HepG2 (cell line): Measurements from ENCODE around the gene COX7A1. TPM values are rescaled to one million over a fixed set of nuclear protein-coding genes. Genes with fewer than 3 reads are reported as not detected.
A peak's percentile ranks its signal among the peaks of the same experiment; 100 is the strongest.

Experiments
- FOXA3 ChIP-seq: IDR thresholded peaks from 2 replicates; pipeline ENCODE4 v1.6.1; 2016; ENCODE audit warnings: missing genetic modification reagents, missing compliant biosample characterization
- GATAD1 ChIP-seq: IDR thresholded peaks from 2 replicates; pipeline ENCODE4 v1.6.1; 2016; ENCODE audit warnings: missing genetic modification reagents, missing compliant biosample characterization
- HIVEP1 ChIP-seq: sonication (generic); formaldehyde crosslinking; IDR thresholded peaks from 2 replicates; pipeline ENCODE4 v1.4.0; 2020; ENCODE audit warnings: mild to moderate bottlenecking, missing genetic modification reagents
- HOXA9 ChIP-seq: sonication (generic); formaldehyde crosslinking; IDR thresholded peaks from 2 replicates; pipeline ENCODE4 v1.8.1; 2022; ENCODE audit warnings: missing genetic modification reagents, mild to moderate bottlenecking, moderate library complexity, borderline replicate concordance
- NR2F1 ChIP-seq, 2 experiments: fragments of 450-650 bp in 1 of 2; formaldehyde crosslinking in 1 of 2; IDR thresholded peaks; 2 replicates each; pipeline versions ENCODE4 v1.5.0 to v1.6.1; 2016 to 2020; ENCODE audit warnings: mild to moderate bottlenecking in 1 of 2, missing compliant biosample characterization in 1 of 2, missing genetic modification reagents in 1 of 2, moderate library complexity in 1 of 2
- NR2F6 ChIP-seq, 2 experiments: IDR thresholded peaks; 2 replicates each; pipeline ENCODE4 v1.6.1; 2016; ENCODE audit warnings: antibody characterized with exemption in 1 of 2, mild to moderate bottlenecking in 1 of 2
- RARG ChIP-seq: sonication (generic); formaldehyde crosslinking; IDR thresholded peaks from 2 replicates; pipeline ENCODE4 v1.4.0; 2020; ENCODE audit warnings: low read depth, mild to moderate bottlenecking, missing genetic modification reagents
- RXRB ChIP-seq: IDR thresholded peaks from 2 replicates; pipeline ENCODE4 v1.6.1; 2016; ENCODE audit warnings: borderline replicate concordance, missing genetic modification reagents, missing compliant biosample characterization
- SALL1 ChIP-seq: sonication (generic); formaldehyde crosslinking; IDR thresholded peaks from 2 replicates; pipeline ENCODE4 v1.8.0; 2022; ENCODE audit warnings: mild to moderate bottlenecking, missing genetic modification reagents
- SIN3A ChIP-seq: IDR thresholded peaks from 2 replicates; pipeline ENCODE4 v1.6.1; 2011; ENCODE audit warnings: low read depth, mild to moderate bottlenecking, control low read depth, low read length, borderline replicate concordance
- SOX13 ChIP-seq, 3 experiments: fragments of 450-650 bp in 1 of 3; sonication (generic) in 1 of 3; formaldehyde crosslinking in 1 of 3; IDR thresholded peaks in 2 of 3; conservative IDR thresholded peaks in 1 of 3; 2 replicates each; pipeline versions ENCODE4 v1.5.0 to v1.6.1; 2016 to 2020; ENCODE audit warnings: antibody characterized with exemption in 1 of 3, mild to moderate bottlenecking in 1 of 3, missing compliant biosample characterization in 1 of 3, missing genetic modification reagents in 1 of 3, moderate library complexity in 1 of 3
- SP4 ChIP-seq: sonication (generic); formaldehyde crosslinking; IDR thresholded peaks from 2 replicates; pipeline ENCODE4 v1.8.1; 2023; ENCODE audit warnings: mild to moderate bottlenecking, missing genetic modification reagents
- ZKSCAN5 ChIP-seq: sonication (generic); formaldehyde crosslinking; IDR thresholded peaks from 2 replicates; pipeline ENCODE4 v1.5.1; 2020; ENCODE audit warnings: mild to moderate bottlenecking, missing genetic modification reagents
- ZNF17 ChIP-seq: sonication (generic); formaldehyde crosslinking; IDR thresholded peaks from 2 replicates; pipeline ENCODE4 v1.5.0; 2020; ENCODE audit warnings: mild to moderate bottlenecking, missing genetic modification reagents
- ZNF274 ChIP-seq: sonication (generic); formaldehyde crosslinking; IDR thresholded peaks from 2 replicates; pipeline ENCODE4 v1.5.1; 2020; ENCODE audit warnings: mild to moderate bottlenecking, missing genetic modification reagents
- ZNF333 ChIP-seq: sonication (generic); formaldehyde crosslinking; IDR thresholded peaks from 2 replicates; pipeline ENCODE4 v1.4.0; 2020; ENCODE audit warnings: mild to moderate bottlenecking, missing genetic modification reagents, borderline replicate concordance
- ZNF383 ChIP-seq: sonication (generic); formaldehyde crosslinking; IDR thresholded peaks from 2 replicates; pipeline ENCODE4 v1.4.0; 2020; ENCODE audit warnings: missing genetic modification reagents, mild to moderate bottlenecking, borderline replicate concordance
- ZNF570 ChIP-seq: sonication (generic); formaldehyde crosslinking; IDR thresholded peaks from 2 replicates; pipeline ENCODE4 v1.4.0; 2020; ENCODE audit warnings: mild to moderate bottlenecking, missing genetic modification reagents, borderline replicate concordance
- ZNF670 ChIP-seq: sonication (generic); formaldehyde crosslinking; IDR thresholded peaks from 2 replicates; pipeline ENCODE4 v1.8.0; 2022; ENCODE audit warnings: mild to moderate bottlenecking, missing genetic modification reagents, borderline replicate concordance
- ZNF792 ChIP-seq: IDR thresholded peaks from 2 replicates; pipeline ENCODE4 v1.6.1; 2016
- polyA plus RNA-seq, 8 experiments: library from polyadenylated mRNA; depleted of rRNA in 3 of 8; stranded (reverse) in 7 of 8; unstranded in 1 of 8; fragments of >200 nt; fragmentation: Illumina TruSeq in 4 of 8; extraction: Trizol in 4 of 8; gene quantifications; 2 replicates each; pipeline versions ENCODE4 v1.2.1 to v1.2.3, GENCODE V29; 2011 to 2016; ENCODE audit warnings: low read depth in 4 of 8, missing spikeins in 1 of 8, mixed read lengths in 1 of 8; ENCODE audit not compliant: insufficient read depth in 1 of 8
- total RNA-seq, 5 experiments: library from RNA; depleted of rRNA; stranded (reverse); fragments of >200 nt; fragmentation: Illumina TruSeq; extraction: Trizol; gene quantifications; 2 replicates each; pipeline ENCODE4 v1.2.3, GENCODE V29; 2016; ENCODE audit warnings: low read depth in 1 of 5
- TF ChIP-seq, protein P1 (sequence below): IDR thresholded peaks from 2 replicates; pipeline ENCODE4 v1.6.1; 2016; ENCODE audit warnings: low read depth, borderline replicate concordance
- TF ChIP-seq, protein P2 (sequence below): fragments of 450-650 bp; IDR thresholded peaks from 2 replicates; pipeline ENCODE4 v1.6.1; 2017; ENCODE audit warnings: mild to moderate bottlenecking
- TF ChIP-seq, protein P3 (sequence below): conservative IDR thresholded peaks from 2 replicates; pipeline ENCODE4 v1.6.1; 2018; ENCODE audit warnings: missing genetic modification reagents

COX7A1 gene
- total and polyA plus RNA-seq, 2 of the 13 experiments (the other 11 are each of a cell fraction or from before 2014, with no cell fraction given) = not detected

DNA sequence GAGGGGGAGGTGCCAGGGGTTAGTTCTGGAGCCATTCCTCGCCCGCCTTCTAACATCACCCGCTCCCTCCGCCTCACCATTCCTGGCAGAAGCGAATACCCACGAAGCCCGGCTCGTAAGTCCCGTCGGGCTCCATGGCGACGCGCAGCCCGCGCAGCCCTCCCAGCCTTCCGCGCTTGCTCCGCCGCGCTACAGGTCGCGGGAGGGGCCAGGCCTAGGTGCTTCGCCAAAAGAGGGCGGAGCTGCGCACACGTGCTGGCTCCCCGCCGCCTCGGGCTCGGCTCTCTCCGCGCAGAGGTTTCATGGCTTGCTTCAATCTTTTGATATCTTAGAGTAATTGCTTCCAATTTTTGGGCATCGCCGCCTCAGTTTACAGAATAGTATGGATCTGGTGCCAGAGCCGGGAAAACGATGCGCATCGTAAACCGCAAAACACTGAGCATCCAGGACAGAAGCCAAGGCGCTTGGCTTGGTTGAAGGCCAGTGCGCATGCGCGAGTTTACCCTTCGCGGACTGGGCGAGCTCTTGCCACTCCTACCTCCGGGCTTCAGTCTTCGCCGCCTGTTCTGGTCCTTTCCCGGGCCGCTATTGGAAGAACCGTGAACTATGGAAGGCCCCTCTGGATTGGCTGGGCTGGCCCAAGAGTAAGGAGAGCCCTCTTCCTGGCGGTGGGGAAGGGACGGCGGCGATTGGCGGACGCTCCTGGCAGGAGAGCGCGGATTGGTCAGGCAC is 37.4 kb downstream of the COX7A1 start, which contains the start of gene POLR2I (continued):
- peak; percentile 82 for TF ChIP-seq ZNF274 (CRISPR knock-in tag)
- peak; percentile 77; the same call in 1 of the 2 replicates for TF ChIP-seq SP4 (CRISPR knock-in tag)
- no peak for TF ChIP-seq ZNF17
- no peak; the same call in 1 of the 2 replicates for TF ChIP-seq ZNF670 (CRISPR knock-in tag)
- TF ChIP-seq ZKSCAN5 (CRISPR knock-in tag) = no peak
- TF ChIP-seq FOXA3 (CRISPR knock-in tag) = peak; percentile 57
- TF ChIP-seq ZNF570 (CRISPR knock-in tag) = no peak
- TF ChIP-seq ZNF792 (CRISPR knock-in tag) = peak; percentile 95
- TF ChIP-seq, protein P1, sequence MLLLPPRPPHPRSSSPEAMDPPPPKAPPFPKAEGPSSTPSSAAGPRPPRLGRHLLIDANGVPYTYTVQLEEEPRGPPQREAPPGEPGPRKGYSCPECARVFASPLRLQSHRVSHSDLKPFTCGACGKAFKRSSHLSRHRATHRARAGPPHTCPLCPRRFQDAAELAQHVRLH (CRISPR knock-in tag) = peak; percentile 94
- peak; percentile 61; the same call in 1 of the 2 replicates for TF ChIP-seq HIVEP1 (CRISPR knock-in tag)
- TF ChIP-seq ZNF383 (CRISPR knock-in tag) = no peak
- peak; percentile 93 for TF ChIP-seq GATAD1 (CRISPR knock-in tag)
- peak; percentile 89; the same call in 1 of the 2 replicates for TF ChIP-seq SIN3A
- peak; percentile 56; the same call in 1 of the 2 replicates for TF ChIP-seq RXRB (CRISPR knock-in tag)
- no peak for TF ChIP-seq SOX13 (IDR thresholded peaks at IDR 0.05)
- peak in 1 of 2 experiments; percentile 58; a peak in 2 of 4 replicates for TF ChIP-seq SOX13 (CRISPR knock-in tag; conservative IDR thresholded peaks at IDR 0.05 in 1 of 2, IDR thresholded peaks at IDR 0.05 in 1 of 2)
- TF ChIP-seq, protein P2, sequence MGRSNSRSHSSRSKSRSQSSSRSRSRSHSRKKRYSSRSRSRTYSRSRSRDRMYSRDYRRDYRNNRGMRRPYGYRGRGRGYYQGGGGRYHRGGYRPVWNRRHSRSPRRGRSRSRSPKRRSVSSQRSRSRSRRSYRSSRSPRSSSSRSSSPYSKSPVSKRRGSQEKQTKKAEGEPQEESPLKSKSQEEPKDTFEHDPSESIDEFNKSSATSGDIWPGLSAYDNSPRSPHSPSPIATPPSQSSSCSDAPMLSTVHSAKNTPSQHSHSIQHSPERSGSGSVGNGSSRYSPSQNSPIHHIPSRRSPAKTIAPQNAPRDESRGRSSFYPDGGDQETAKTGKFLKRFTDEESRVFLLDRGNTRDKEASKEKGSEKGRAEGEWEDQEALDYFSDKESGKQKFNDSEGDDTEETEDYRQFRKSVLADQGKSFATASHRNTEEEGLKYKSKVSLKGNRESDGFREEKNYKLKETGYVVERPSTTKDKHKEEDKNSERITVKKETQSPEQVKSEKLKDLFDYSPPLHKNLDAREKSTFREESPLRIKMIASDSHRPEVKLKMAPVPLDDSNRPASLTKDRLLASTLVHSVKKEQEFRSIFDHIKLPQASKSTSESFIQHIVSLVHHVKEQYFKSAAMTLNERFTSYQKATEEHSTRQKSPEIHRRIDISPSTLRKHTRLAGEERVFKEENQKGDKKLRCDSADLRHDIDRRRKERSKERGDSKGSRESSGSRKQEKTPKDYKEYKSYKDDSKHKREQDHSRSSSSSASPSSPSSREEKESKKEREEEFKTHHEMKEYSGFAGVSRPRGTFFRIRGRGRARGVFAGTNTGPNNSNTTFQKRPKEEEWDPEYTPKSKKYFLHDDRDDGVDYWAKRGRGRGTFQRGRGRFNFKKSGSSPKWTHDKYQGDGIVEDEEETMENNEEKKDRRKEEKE = no peak
- no peak for TF ChIP-seq NR2F6 (IDR thresholded peaks at IDR 0.05)
- no peak; the same call in 1 of the 2 replicates for TF ChIP-seq NR2F6 (CRISPR knock-in tag; IDR thresholded peaks at IDR 0.05)
- peak; percentile 83 for TF ChIP-seq SALL1 (CRISPR knock-in tag)
- no peak for TF ChIP-seq NR2F1 (CRISPR knock-in tag; IDR thresholded peaks at IDR 0.05)
- TF ChIP-seq, protein P3, sequence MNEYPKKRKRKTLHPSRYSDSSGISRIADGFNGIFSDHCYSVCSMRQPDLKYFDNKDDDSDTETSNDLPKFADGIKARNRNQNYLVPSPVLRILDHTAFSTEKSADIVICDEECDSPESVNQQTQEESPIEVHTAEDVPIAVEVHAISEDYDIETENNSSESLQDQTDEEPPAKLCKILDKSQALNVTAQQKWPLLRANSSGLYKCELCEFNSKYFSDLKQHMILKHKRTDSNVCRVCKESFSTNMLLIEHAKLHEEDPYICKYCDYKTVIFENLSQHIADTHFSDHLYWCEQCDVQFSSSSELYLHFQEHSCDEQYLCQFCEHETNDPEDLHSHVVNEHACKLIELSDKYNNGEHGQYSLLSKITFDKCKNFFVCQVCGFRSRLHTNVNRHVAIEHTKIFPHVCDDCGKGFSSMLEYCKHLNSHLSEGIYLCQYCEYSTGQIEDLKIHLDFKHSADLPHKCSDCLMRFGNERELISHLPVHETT (CRISPR knock-in tag) = 0 out of 2 replicates have a peak, but pooled peaks have one; percentile 21
- no peak for TF ChIP-seq RARG (CRISPR knock-in tag)
- no peak for TF ChIP-seq ZNF333 (CRISPR knock-in tag)
- no peak for TF ChIP-seq HOXA9 (CRISPR knock-in tag)
